PC-9 (cell line): ENCODE results near the gene NUP42. TPM values are rescaled to one million over a fixed set of nuclear protein-coding genes. Genes with fewer than 3 reads are reported as not detected.

Experiments used
- BruUV-seq: library from RNA; stranded (reverse); fragments of 400-500 nt; replicated peaks from 2 replicates; lab custom pipeline; 2021; lab: Mats Ljungman, UMichigan
- CTCF ChIA-PET: fragments of 300-600 bp; sonication (Branson Sonifier 250); formaldehyde crosslinking; loops from one replicate; lab custom pipeline; 2022; ENCODE audit warnings: antibody characterized with exemption; lab: Charles Lee
- POLR2A ChIA-PET: fragments of 300-600 bp; sonication (Branson Sonifier 250); formaldehyde crosslinking; loops from one replicate; lab custom pipeline; 2022; ENCODE audit warnings: antibody characterized with exemption; ENCODE audit not compliant: unreplicated experiment; lab: Charles Lee
- DNase-seq, 2 experiments: peaks; one replicate each; pipeline versions ENCODE4 v3.0.0 to v3.0.0-alpha.2; 2015 to 2022; ENCODE audit warnings: mixed read lengths in 1 of 2
- H2AFZ ChIP-seq: fragments of 200-600 bp; sonication (generic); 2 replicates; pipeline ENCODE4 v1.8.1; 2017; ENCODE audit warnings: antibody characterized with exemption
- H3F3A ChIP-seq: fragments of 200-600 bp; sonication (generic); 2 replicates; pipeline ENCODE4 v1.8.1; 2017; ENCODE audit warnings: antibody characterized with exemption, mild to moderate bottlenecking, low read depth; ENCODE audit not compliant: insufficient read depth
- H3K27ac ChIP-seq: fragments of 200-600 bp; sonication (generic); 2 replicates; pipeline ENCODE4 v1.6.1; 2016; ENCODE audit warnings: mixed run types
- H3K27me3 ChIP-seq: fragments of 200-600 bp; sonication (generic); 2 replicates; pipeline ENCODE4 v1.6.1; 2016; ENCODE audit warnings: low read depth, mixed run types; ENCODE audit not compliant: insufficient read depth
- H3K36me3 ChIP-seq: fragments of 200-600 bp; sonication (generic); 2 replicates; pipeline ENCODE4 v1.6.1; 2016; ENCODE audit warnings: low read depth, mixed run types
- H3K4me1 ChIP-seq: fragments of 200-600 bp; sonication (generic); replicated peaks from 2 replicates; pipeline ENCODE4 v1.6.1; 2016; ENCODE audit warnings: mixed run types; ENCODE audit not compliant: insufficient read depth
- H3K4me2 ChIP-seq: fragments of 200-600 bp; sonication (generic); 2 replicates; pipeline ENCODE4 v1.6.1; 2017; ENCODE audit warnings: mixed run types
- H3K4me3 ChIP-seq: fragments of 200-600 bp; sonication (generic); 2 replicates; pipeline ENCODE4 v1.6.1; 2016; ENCODE audit warnings: mixed run types
- H3K79me2 ChIP-seq: fragments of 200-600 bp; sonication (generic); 2 replicates; pipeline ENCODE4 v1.6.1; 2017; ENCODE audit warnings: low read depth, mixed run types
- H3K9me2 ChIP-seq: fragments of 200-600 bp; sonication (generic); 2 replicates; pipeline ENCODE4 v1.8.1; 2017; ENCODE audit warnings: mild to moderate bottlenecking; ENCODE audit not compliant: insufficient read depth
- H3K9me3 ChIP-seq: fragments of 200-600 bp; sonication (generic); 2 replicates; pipeline ENCODE4 v1.8.1; 2016; ENCODE audit warnings: low read depth; ENCODE audit not compliant: insufficient read depth
- H4K20me1 ChIP-seq: fragments of 200-600 bp; sonication (generic); 2 replicates; pipeline ENCODE4 v1.8.1; 2017; ENCODE audit not compliant: insufficient read depth
- EZH2 ChIP-seq: fragments of 200-600 bp; sonication (generic); IDR thresholded peaks from 2 replicates; pipeline ENCODE4 v1.8.0; 2017; ENCODE audit warnings: antibody characterized with exemption, low read depth
- intact Hi-C: fragments of 100-400 bp; cut with micrococcal nuclease; formaldehyde crosslinking; loops from one replicate; pipeline ENCODE4 v1.10.0; 2022; ENCODE audit not compliant: unreplicated experiment
- total RNA-seq: library from RNA; stranded (reverse); gene quantifications from 2 replicates; pipeline ENCODE4 v1.2.3, GENCODE V29; 2021
- TF ChIP-seq, protein P1 (sequence below): fragments of 200-600 bp; sonication (generic); conservative IDR thresholded peaks from 2 replicates; pipeline ENCODE4 v1.6.1; 2017; ENCODE audit warnings: mixed run types, antibody characterized with exemption, mild to moderate bottlenecking, moderate library complexity

The NUP42 gene
- total RNA-seq, 1 experiment from 2014 or later, result 51.3 TPM

GRCh38 chr7:23238983-23239652, 57.3 kb downstream of the NUP42 start:
- no TSS peak for BruUV-seq
- Histone ChIP-seq H3K9me2 (no peaks in the 10 kb centered on the region), H3K79me2 (no peaks in the 10 kb centered on the region), H3K27me3 (no peaks in the 10 kb centered on the region), H3K27ac (no peak overlapping the region), H3K4me3 (no peak overlapping the region), H4K20me1 (no peaks in the 10 kb centered on the region), H3K9me3 (no peaks in the 10 kb centered on the region), H3K36me3 (no peaks in the 10 kb centered on the region), H3K4me2 (no peak overlapping the region), H3K4me1 (no peaks in the 10 kb centered on the region), H3F3A (no peaks in the 10 kb centered on the region), H2AFZ (no peak overlapping the region)
- ChIA-PET CTCF (no interaction called here), POLR2A (no interaction called here)
- no peak for DNase-seq
- intact Hi-C loops, result no loop called here
- TF ChIP-seq EZH2, result no peak
- TF ChIP-seq, protein P1, sequence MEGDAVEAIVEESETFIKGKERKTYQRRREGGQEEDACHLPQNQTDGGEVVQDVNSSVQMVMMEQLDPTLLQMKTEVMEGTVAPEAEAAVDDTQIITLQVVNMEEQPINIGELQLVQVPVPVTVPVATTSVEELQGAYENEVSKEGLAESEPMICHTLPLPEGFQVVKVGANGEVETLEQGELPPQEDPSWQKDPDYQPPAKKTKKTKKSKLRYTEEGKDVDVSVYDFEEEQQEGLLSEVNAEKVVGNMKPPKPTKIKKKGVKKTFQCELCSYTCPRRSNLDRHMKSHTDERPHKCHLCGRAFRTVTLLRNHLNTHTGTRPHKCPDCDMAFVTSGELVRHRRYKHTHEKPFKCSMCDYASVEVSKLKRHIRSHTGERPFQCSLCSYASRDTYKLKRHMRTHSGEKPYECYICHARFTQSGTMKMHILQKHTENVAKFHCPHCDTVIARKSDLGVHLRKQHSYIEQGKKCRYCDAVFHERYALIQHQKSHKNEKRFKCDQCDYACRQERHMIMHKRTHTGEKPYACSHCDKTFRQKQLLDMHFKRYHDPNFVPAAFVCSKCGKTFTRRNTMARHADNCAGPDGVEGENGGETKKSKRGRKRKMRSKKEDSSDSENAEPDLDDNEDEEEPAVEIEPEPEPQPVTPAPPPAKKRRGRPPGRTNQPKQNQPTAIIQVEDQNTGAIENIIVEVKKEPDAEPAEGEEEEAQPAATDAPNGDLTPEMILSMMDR, result no peak

DNA sequence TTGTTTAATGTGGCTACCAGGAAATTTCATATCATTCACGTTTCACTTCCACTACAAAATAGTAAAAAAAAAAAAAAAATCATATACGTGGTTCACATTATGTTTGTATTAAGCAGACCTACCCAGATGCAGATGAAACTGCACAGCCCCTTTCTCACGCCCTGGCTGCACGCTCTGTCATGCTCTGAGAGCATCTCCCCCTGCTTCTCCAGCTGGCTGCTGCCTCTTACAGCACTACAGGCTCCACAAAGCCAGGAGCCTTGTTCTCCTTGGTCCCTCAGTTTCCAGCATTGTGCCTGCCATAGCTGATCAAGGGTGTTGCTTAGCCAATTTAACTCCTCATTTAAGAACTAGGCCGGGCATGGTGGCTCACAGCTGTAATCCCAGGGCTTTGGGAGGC, 57.9 kb downstream of the NUP42 start:
- no peak overlapping the region for H3K4me2 ChIP-seq
- no peak overlapping the region for H3K27ac ChIP-seq
- H3K27me3 ChIP-seq, result no peaks in the 10 kb centered on the region
- H3K9me2 ChIP-seq, result no peaks in the 10 kb centered on the region
- no peaks in the 10 kb centered on the region for H3K4me1 ChIP-seq
- ChIA-PET CTCF (interaction anchor here (1.0 kb wide), 1 partner anchor 33 kb away, joined by 5 read pairs; no protein-coding TSS in a partner anchor), POLR2A (no interaction called here)
- no peaks in the 10 kb centered on the region for H3K36me3 ChIP-seq
- no peak overlapping the region for H3K4me3 ChIP-seq
- no peak for DNase-seq
- BruUV-seq, result no TSS peak
- H2AFZ ChIP-seq, result no peak overlapping the region
- no peaks in the 10 kb centered on the region for H3K9me3 ChIP-seq
- no peaks in the 10 kb centered on the region for H3K79me2 ChIP-seq
- intact Hi-C loops, result no loop called here
- no peaks in the 10 kb centered on the region for H3F3A ChIP-seq
- TF ChIP-seq EZH2, result no peak
- TF ChIP-seq, protein P1, result no peak
- no peaks in the 10 kb centered on the region for H4K20me1 ChIP-seq

- no peak overlapping the region for H2AFZ ChIP-seq
- no peaks in the 10 kb centered on the region for H3K36me3 ChIP-seq
- H3F3A ChIP-seq, result 0 out of 2 replicates have a peak, but pooled peaks cover 6% of the 10 kb centered on the region
- no peaks in the 10 kb centered on the region for H3K9me2 ChIP-seq
- no peak overlapping the region for H3K4me3 ChIP-seq
- no peak for DNase-seq
- BruUV-seq, result no TSS peak
- H3K79me2 ChIP-seq, result no peaks in the 10 kb centered on the region
- ChIA-PET POLR2A (no interaction called here), CTCF (interaction anchor here (0.7 kb wide), 1 partner anchor 77 kb away, joined by 5 read pairs; no protein-coding TSS in a partner anchor)
- no peak overlapping the region for H3K27ac ChIP-seq
- TF ChIP-seq, protein P1, result no peak
- TF ChIP-seq EZH2, result no peak
- intact Hi-C loops, result no loop called here
- no peaks in the 10 kb centered on the region for H3K9me3 ChIP-seq
- no peaks in the 10 kb centered on the region for H3K27me3 ChIP-seq
- H3K4me1 ChIP-seq, result peaks cover 19% of the 10 kb centered on the region
- no peak overlapping the region for H3K4me2 ChIP-seq
- H4K20me1 ChIP-seq, result no peaks in the 10 kb centered on the region
These were observed 60.5 kb downstream of the NUP42 start for GRCh38 chr7:23242321-23242720.
